GM18507 (cell line): ENCODE data around the gene MBD3.
"Not testable (repeated sequence)": the region's sequence is repeated elsewhere in the genome, so short reads cannot be mapped to it uniquely, and the experiment has no call there.

Experiments used
- DNase-seq: peaks from one replicate; pipeline ENCODE4 v3.0.0; 2011; ENCODE audit warnings: low read depth; ENCODE audit not compliant: insufficient read length; ENCODE audit errors: extremely low spot score
- FAIRE-seq: peaks from 2 replicates; lab custom pipeline; 2011; peaks lifted over from hg19 to GRCh38; lab: Jason Lieb, UNC

MBD3 gene

DNA sequence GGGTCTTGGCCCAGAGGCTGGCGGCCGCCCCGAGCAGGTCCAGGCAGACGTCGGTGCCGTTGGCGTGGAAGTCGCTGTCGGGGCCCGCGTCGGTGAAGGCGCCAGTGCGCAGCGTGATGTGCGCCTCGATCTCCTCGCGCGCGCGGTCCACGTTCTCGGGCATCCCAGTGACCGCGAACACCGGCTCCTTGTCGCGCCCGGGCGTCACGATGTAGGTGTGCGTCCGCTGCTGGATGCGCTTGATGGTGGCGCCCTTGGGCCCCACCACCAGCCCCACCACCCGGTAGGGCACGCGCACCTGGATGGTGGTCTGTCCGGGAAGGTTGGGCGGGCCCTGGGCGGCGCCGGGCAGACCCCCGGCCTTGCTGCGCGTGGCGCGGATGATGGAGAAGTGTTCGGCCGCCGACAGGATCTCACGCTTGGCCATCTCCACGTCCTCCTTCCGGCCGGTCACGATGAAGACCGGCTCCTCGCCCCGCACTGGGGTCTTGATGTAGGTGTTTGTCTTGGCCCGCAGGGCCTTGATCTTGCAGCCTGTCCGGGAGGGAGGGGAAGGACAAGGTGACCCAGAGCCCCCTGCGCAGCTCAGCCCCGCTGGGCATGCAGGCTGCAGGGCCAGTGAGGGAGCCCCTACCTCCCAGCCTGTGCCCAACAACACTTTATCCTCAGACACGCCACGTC, 36.1 kb downstream of the MBD3 start:
- DNase-seq (no peak), FAIRE-seq (no peak)

GRCh38 chr19:1555487-1556389, 36.9 kb downstream of the MBD3 start:
- FAIRE-seq: no peak

DNA sequence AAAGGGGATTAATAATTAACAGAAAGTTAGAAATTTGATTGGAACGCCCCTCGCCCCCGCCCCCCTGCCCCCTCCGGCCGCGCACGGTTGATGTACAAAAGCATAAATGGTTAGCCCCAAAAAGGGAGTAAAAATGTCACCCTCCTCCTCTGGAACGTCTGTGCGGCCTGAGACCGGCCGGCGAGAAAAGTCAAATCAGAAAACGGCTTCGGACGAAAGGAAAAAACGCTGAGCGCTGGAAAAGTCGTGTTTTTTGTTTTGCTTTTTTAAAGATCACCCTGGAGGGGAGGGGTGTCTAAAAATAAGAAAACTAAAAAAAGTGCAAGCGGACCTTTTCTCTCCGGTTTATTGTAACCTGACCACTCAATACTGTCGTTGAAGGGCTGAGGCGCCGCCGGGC, 37.7 kb downstream of the MBD3 start:
- no peak for DNase-seq
- FAIRE-seq: no peak

More at GRCh38 chr19:1555487-1556389, 36.9 kb downstream of the MBD3 start:
- DNase-seq: no peak

GRCh38 chr19:1553415-1553814, 39.2 kb downstream of the MBD3 start:
- no peak for FAIRE-seq

DNA sequence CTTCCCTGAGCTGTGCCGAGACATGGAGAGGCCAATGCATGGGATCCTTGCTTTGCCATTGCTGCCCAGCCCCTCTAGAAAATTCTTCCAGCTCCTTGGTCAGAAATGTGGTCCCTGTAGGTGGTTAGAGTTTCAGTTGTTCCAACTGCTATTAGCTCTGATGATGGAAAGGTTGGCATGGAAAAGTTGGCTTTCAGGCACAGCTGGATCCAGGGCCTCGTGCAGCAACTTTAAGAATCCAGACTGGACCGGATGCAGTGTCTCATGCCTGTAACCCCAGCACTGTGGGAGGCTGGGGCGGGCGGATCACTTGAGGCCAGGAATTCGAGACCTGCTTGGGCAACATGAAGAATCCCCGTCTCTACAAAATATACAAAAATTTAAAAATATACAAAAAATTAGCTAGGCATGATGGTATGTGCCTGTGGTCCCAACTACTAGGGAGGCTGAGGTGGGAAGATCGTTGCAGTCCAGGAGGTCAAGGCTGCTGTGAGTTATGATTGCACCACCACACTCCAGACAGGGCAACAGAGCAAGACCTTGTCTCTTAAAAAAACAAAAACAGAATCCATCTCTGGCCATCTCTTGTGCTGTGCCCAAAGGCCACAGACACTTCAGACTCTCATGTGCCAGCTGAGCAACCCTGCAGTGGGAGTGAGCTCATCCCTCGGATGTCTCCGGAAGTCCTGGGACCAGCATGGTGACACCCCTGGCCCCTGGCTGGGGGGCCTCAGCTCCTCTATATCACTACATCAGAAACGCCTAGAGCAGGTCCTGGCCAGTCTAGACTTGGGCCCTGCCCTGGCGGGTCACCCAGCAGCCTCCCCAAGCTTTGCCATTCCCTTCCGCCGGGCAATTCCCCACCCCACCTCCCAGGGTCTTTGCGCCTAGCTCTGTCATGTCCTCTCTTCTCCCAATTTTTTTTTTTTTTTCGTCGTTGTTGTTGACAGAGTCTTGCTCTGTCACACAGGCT, 41.3 kb downstream of the MBD3 start:
- DNase-seq (no peak), FAIRE-seq (no peak)

More at GRCh38 chr19:1553415-1553814, 39.2 kb downstream of the MBD3 start:
- no peak for DNase-seq

DNA sequence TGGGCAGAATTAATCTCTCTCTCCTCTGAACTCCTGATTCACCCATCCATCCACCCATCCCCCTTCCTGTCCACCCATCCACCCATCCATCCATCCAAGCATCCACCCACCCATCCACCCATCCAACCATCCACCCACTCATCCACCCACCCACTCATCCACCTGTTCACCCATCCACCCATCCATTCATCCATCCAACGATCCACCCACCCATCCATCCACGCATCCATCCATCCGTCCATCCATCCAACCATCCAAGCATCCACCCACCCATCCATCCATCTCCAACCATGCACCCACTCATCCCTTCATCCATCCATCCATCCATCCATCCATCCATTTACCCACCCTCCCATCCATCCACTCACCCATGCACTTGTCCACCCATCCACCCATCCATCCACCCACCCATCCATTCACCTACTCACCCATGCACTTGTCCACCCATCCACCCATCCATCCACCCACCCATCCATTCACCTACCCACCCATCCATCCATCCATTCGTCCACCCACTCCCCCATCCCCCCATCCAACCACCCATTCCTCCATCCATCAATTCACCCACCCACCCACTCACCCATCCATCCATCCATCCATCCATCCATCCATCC, 43.2 kb downstream of the MBD3 start:
- DNase-seq (no peak), FAIRE-seq (no peak)

DNA sequence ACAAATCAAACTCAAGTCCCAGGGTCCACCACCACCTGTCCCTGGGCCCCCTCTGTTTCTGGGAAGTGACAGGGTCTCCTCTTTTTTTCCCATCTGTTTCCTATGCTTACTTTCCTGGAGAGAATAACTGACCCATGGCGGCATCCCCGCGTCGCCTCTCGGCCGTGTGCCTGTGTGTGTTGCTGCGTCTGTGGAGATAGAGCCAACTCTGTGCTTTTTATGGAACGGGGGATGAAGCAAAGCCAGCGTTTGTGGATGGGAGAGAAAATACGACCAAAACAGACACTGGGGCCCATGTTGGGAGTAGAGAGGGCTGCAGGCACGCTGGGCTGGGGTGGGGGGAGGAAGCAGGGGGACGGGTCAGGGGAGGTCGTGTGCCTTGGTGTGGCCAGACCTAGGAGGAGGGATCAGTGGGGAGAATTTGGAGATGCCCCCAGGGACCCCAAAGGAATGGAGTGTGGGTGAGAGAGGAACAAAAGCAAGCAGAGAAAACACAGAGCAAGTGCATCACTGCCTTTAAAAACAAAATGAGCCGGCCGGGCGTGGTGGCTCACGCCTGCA, 52.2 kb downstream of the MBD3 start:
- no peak for FAIRE-seq
- no peak for DNase-seq

DNA sequence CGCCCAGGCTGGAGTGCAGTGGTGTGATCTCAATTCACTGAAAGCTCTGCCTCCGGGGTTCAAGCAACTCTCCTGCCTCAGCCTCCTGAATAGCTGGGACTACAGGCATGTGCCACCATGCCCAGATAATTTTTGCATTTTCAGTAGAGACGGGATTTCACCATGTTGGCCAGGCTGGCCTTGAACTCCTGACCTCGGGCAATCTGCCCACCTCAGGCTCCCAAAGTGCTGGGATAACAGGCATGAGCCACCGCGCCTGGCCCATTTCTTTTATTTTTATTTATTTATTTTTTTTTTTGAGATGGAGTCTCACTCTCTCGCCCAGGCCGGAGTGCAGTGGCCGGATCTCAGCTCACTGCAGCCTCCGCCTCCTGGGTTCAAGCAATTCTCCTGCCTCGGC, 52.9 kb downstream of the MBD3 start:
- FAIRE-seq, DNase-seq: not testable (repeated sequence)

- FAIRE-seq (no peak), DNase-seq (no peak)
Measured at GRCh38 chr19:1538978-1539377, 53.7 kb downstream of the MBD3 start.

DNA sequence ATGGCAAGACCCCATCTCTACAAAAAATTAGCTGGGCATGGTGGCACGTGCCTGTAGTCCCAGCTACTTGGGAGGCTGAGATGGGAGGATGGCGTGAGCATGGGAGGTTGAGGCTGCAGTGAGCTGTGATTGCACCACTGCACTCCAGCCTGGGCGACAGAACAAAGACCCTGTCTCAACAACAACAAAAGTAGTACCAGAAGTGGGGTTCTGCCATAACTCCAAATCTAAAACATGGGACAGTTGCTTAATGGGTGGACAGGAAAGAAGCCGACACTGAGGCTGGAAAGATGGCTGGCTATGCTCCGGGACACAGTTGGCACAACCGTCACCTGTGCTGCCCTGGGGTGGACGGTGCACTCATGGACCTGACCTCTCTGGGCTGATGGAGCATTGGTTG, 57.0 kb downstream of the MBD3 start:
- DNase-seq, FAIRE-seq: not testable (repeated sequence)

- DNase-seq (no peak), FAIRE-seq (no peak)
Measured at GRCh38 chr19:1534972-1535371, 57.7 kb downstream of the MBD3 start.

DNA sequence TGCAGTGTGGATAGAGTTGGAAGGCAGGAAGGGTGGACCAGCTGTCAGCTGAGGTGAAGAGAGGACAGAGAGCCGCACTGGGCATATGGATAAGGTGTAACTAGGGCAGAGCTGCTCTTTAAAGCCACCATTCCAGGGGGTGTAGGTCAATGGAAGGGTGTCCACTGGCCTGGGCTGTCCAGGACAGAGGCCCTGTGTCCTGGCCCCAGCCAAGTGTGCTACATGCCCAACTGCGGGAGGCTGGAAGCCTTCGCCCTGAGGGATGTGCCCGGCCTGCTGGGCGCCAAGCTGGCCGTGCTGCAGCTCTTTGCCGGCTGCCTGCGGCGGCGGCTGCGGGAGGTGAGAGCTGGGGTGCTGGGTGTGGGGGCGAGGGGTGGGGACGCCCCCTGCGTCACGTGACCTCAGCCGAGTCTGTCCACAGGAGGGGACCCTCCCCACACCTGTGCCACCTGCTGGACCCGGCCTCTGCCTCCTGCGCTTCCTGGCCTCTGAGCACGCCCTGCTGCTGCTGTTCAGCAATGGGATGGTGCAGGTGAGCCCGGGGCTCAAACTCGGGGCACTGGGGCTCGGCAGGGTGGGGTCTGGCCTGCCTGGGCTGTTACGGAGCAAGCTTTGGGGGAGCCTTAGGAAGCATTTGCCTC, 59.0 kb downstream of the MBD3 start:
- FAIRE-seq: no peak
- no peak for DNase-seq

DNA sequence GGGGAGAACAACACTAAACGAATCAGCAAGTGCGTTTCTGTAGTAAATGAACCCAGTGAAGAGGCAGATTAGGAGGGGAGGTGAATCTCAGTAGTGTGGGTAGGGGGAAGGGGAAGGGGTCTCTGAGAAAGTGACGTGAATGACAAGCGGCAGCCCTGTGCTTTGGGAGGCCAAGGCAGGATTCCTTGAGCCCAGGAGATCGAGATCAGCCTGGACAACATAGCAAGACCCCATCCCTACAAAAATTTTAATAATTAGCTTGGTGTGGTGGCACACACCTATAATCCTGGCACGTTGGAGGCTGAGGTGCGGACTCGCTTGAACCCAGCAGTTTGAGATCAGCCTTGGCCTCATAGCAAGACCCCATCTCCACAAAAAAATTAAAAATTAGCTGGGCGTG, 60.7 kb downstream of the MBD3 start:
- no peak for FAIRE-seq

DNA sequence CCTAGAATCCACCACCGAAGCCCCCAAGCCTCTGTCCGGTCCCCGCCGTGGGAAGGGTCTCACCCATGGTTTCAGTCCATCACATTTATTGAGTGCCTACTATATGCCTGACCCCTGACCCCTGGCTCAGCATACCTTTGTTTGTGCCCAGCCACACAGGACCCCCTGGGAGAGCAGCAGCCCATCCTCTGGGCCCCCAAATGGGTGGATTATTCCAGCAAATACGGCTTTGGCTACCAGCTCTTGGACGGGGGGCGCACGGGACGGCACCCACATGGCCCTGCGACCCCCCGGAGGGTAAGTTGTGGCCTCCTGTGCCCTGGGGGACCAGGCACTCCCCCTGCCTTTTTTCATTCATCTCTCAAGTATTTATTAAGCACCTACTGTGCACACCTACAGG, 61.1 kb downstream of the MBD3 start:
- DNase-seq (no peak), FAIRE-seq (no peak)

More for the DNA sequence above, 60.7 kb downstream of the MBD3 start:
- no peak for DNase-seq

- DNase-seq, FAIRE-seq: not testable (repeated sequence)
Measured at GRCh38 chr19:1530856-1531255, 61.8 kb downstream of the MBD3 start.

DNA sequence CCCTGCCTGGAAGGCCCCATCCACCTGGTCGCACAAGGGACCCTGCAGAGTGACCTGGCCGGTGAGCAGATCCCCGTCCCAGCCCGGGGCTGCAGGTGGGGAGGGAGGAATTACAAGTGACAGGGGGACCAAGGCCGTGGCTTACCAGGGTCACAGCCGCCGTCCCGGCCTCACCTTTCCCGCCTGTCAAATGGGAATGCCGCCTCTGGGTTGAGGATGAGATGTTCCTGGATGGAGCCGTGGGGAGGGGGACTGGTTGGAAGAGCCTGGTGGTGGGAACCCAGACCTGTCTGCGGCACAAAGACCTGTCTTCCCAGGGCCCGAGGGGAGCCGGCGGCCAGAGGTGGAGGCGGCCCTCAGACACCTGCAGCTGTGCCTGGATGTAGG, 63.2 kb downstream of the MBD3 start:
- no peak for DNase-seq
- FAIRE-seq: no peak

DNA sequence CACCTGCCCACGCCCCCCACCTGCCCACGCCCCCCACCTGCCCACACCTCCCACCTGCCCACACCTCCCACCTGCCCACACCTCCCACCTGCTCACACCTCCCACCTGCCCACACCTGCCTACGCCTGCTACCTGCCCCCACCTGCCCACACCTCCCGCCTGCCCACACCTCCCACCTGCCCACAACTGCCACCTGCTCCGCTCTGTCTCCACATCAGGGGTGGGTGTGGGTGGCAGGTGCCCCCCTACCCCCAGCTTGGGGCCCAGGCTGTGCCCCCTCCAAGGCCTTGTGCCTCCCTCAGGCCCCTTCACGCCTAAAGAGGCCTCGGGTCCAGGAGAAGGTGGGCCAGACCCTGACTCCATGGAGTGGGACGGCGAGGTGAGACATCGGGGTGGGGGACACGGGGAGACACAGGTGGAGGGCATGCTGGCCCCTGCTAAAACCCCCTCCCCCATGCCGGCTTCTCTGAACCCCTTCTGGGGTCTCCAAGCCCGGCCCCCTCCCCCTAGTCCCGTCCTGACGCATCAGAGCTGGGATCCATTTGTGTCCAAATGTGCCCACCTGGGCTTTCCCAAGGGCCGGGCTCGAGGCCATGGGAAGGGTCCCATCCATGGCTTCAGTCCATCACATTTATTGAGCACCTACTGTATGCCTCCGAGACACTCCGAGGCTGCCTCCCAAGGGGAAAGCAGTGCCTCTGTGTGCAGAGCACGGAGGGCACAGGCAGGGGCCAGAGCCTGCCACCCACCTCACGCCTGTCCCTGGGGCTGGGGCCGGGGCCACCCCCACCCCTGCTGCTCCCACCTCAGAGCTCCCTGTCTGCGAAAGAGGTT, 63.9 kb downstream of the MBD3 start:
- no peak for FAIRE-seq

More for the DNA sequence above, 63.9 kb downstream of the MBD3 start:
- no peak for DNase-seq
